ENCODE measurements around the gene SMNDC1. TPM values are rescaled to one million over a fixed set of nuclear protein-coding genes. Genes with fewer than 3 reads are reported as not detected.

The SMNDC1 gene
- total and polyA plus RNA-seq, 2 of the 4 experiments (the other 2 are of a cell fraction), result 3.9 to 15.1 TPM

- TF ChIP-seq ELK1 (IDR thresholded peaks at IDR 0.05; ENCODE audit: borderline replicate concordance, low read depth, low read length) (no peak), SMC3 (IDR thresholded peaks at IDR 0.05; ENCODE audit: low read depth, low read length) (peak; percentile 3; the same call in 1 of the 2 replicates)
These were observed 48.8 kb upstream of the SMNDC1 start (continued) for GRCh38 chr10:110353244-110354119.
